ENCODE data around the gene CCDC122. TPM values are rescaled to one million over a fixed set of nuclear protein-coding genes. Genes with fewer than 3 reads are reported as not detected.

CCDC122 gene
- total and polyA plus RNA-seq, 9 of the 15 experiments (the other 6 are each of a cell fraction or from before 2014, with no cell fraction given): not detected

DNA sequence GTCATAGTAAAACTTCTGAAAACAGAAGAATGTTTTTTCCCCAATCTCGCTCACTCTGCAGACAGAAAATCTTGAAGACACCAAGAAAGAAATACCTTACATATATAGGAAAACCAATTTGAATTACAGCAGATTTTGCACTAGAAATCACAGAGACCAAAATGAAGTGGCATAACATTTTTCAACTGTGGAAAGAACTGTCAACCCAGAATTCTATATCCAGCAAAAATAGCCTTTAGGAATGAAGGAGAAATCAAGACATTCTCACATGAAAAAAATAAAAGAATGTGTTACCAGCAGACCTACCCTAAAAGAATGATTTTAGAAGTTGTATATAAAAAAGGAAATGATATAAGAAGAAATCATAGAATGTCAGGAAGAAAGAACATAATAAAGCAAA is 28.7 kb downstream of the CCDC122 start:
- Histone ChIP-seq H3K9ac (ENCODE audit: insufficient read depth in 1 of 2, low read depth in 2 of 2, low read length in 2 of 2) (no peak overlapping the region), H3K79me2 (ENCODE audit: control insufficient read depth, insufficient read depth, low read length) (no peaks in the 10 kb centered on the region), H3K27ac (ENCODE audit: extremely low read depth, low read depth, low read length) (no peak overlapping the region), H3K27me3 (ENCODE audit: control insufficient read depth in 2 of 2, insufficient read depth in 2 of 2, low read length in 2 of 2) (no peaks in the 10 kb centered on the region), H3K4me3 (no peak overlapping the region), H3K9me1 (ENCODE audit: control insufficient read depth, insufficient read depth, low read length) (no peaks in the 10 kb centered on the region), H4K20me1 (replicated peaks; ENCODE audit: control insufficient read depth, insufficient read depth, low read length) (no peaks in the 10 kb centered on the region), H3K9me3 (replicated peaks; ENCODE audit: control insufficient read depth, insufficient read depth, low read depth, low read length) (no peaks in the 10 kb centered on the region), H3K4me1 (replicated peaks in 1 of 2; ENCODE audit: control insufficient read depth in 2 of 2, insufficient read depth in 2 of 2, low read length in 2 of 2) (no peaks in the 10 kb centered on the region), H3K36me3 (ENCODE audit: control insufficient read depth, insufficient read depth, low read length) (no peaks in the 10 kb centered on the region), H3K4me2 (ENCODE audit: insufficient read depth, low read length) (no peak overlapping the region), H2AFZ (ENCODE audit: low read depth, low read length) (no peak overlapping the region)
- DNase-seq (ENCODE audit: extremely low read depth in 1 of 4, low spot score in 3 of 4) (no peak), ATAC-seq (no peak), FAIRE-seq (no peak)
- in situ Hi-C loops (cut with MboI) (no loop called here), intact Hi-C loops (cut with micrococcal nuclease) (no loop called here)
- ChIA-PET CTCF (ENCODE audit: low intra/inter-chr PET ratio) (no interaction called here), POLR2A (no interaction called here)
- BruUV-seq (replicated peaks): no TSS peak
- WGBS (ENCODE audit: insufficient coverage, low coverage, missing lambda C conversion rate): 0% methylated on average over 1 of the region's 1 CpG
- TF ChIP-seq, protein P1, sequence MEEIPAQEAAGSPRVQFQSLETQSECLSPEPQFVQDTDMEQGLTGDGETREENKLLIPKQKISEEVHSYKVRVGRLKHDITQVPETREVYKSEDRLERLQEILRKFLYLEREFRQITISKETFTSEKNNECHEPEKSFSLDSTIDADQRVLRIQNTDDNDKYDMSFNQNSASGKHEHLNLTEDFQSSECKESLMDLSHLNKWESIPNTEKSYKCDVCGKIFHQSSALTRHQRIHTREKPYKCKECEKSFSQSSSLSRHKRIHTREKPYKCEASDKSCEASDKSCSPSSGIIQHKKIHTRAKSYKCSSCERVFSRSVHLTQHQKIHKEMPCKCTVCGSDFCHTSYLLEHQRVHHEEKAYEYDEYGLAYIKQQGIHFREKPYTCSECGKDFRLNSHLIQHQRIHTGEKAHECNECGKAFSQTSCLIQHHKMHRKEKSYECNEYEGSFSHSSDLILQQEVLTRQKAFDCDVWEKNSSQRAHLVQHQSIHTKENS (CRISPR knock-in tag; IDR thresholded peaks at IDR 0.05): no peak
- TF ChIP-seq NFE2L1 (tag; IDR thresholded peaks at IDR 0.05; ENCODE audit: borderline replicate concordance, low read depth) (no peak), MCM2 (IDR thresholded peaks at IDR 0.05; ENCODE audit: low read depth) (no peak), ZBED1 (IDR thresholded peaks at IDR 0.05) (no peak)
- TF ChIP-seq, protein P2, sequence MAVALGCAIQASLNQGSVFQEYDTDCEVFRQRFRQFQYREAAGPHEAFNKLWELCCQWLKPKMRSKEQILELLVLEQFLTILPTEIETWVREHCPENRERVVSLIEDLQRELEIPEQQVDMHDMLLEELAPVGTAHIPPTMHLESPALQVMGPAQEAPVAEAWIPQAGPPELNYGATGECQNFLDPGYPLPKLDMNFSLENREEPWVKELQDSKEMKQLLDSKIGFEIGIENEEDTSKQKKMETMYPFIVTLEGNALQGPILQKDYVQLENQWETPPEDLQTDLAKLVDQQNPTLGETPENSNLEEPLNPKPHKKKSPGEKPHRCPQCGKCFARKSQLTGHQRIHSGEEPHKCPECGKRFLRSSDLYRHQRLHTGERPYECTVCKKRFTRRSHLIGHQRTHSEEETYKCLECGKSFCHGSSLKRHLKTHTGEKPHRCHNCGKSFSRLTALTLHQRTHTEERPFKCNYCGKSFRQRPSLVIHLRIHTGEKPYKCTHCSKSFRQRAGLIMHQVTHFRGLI (CRISPR knock-in tag; IDR thresholded peaks at IDR 0.05): no peak
- TF ChIP-seq, protein P3, sequence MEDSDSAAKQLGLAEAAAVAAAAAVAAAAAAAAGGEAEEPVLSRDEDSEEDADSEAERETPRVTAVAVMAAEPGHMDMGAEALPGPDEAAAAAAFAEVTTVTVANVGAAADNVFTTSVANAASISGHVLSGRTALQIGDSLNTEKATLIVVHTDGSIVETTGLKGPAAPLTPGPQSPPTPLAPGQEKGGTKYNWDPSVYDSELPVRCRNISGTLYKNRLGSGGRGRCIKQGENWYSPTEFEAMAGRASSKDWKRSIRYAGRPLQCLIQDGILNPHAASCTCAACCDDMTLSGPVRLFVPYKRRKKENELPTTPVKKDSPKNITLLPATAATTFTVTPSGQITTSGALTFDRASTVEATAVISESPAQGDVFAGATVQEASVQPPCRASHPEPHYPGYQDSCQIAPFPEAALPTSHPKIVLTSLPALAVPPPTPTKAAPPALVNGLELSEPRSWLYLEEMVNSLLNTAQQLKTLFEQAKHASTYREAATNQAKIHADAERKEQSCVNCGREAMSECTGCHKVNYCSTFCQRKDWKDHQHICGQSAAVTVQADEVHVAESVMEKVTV (CRISPR knock-in tag; IDR thresholded peaks at IDR 0.05): no peak
- TF ChIP-seq, protein P4, sequence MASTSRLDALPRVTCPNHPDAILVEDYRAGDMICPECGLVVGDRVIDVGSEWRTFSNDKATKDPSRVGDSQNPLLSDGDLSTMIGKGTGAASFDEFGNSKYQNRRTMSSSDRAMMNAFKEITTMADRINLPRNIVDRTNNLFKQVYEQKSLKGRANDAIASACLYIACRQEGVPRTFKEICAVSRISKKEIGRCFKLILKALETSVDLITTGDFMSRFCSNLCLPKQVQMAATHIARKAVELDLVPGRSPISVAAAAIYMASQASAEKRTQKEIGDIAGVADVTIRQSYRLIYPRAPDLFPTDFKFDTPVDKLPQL (IDR thresholded peaks at IDR 0.05; ENCODE audit: extremely low read depth, insufficient read length): no peak

All from K562 (cell line).